HG02759 (cell line): ENCODE data around the gene MAST3.

Experiments used
- ATAC-seq: cut with Tn5 transposase; IDR thresholded peaks from one replicate; pipeline ENCODE4 v1.9.1; 2021; ENCODE audit warnings: mild to moderate bottlenecking, moderate library complexity; ENCODE audit not compliant: unreplicated experiment

Gene MAST3

GRCh38 chr19:18109733-18110608, 12.4 kb downstream of the MAST3 start:
- peak; percentile 46 for ATAC-seq

- no peak for ATAC-seq
Measured at GRCh38 chr19:18110609-18111232, 13.1 kb downstream of the MAST3 start.

- no peak for ATAC-seq
Measured at GRCh38 chr19:18112989-18113478, 15.5 kb downstream of the MAST3 start.

GRCh38 chr19:18113827-18114226, 16.2 kb downstream of the MAST3 start:
- ATAC-seq, result no peak

- ATAC-seq, result no peak
Measured at GRCh38 chr19:18114483-18114882, 16.9 kb downstream of the MAST3 start.

GRCh38 chr19:18117364-18117691, 19.8 kb downstream of the MAST3 start:
- no peak for ATAC-seq

GRCh38 chr19:18117692-18118378, 20.3 kb downstream of the MAST3 start:
- ATAC-seq, result peak; percentile 92

GRCh38 chr19:18118420-18119012, 20.9 kb downstream of the MAST3 start:
- ATAC-seq, result no peak

- no peak for ATAC-seq
Measured at GRCh38 chr19:18119013-18119716, 21.6 kb downstream of the MAST3 start.

- no peak for ATAC-seq
Measured at GRCh38 chr19:18119717-18120105, 22.1 kb downstream of the MAST3 start.

- no peak for ATAC-seq
Measured at GRCh38 chr19:18120127-18120526, 22.5 kb downstream of the MAST3 start.

- ATAC-seq, result no peak
Measured at GRCh38 chr19:18121166-18121565, 23.6 kb downstream of the MAST3 start.

- ATAC-seq, result no peak
Measured at GRCh38 chr19:18122424-18122823, 24.8 kb downstream of the MAST3 start.

GRCh38 chr19:18122860-18123795, 25.6 kb downstream of the MAST3 start:
- ATAC-seq, result no peak

GRCh38 chr19:18123819-18124218, 26.2 kb downstream of the MAST3 start:
- no peak for ATAC-seq

- ATAC-seq, result no peak
Measured at GRCh38 chr19:18126097-18126496, 28.5 kb downstream of the MAST3 start.

GRCh38 chr19:18128044-18128443, 30.5 kb downstream of the MAST3 start:
- ATAC-seq, result no peak

GRCh38 chr19:18128805-18129204, 31.2 kb downstream of the MAST3 start:
- ATAC-seq, result no peak

GRCh38 chr19:18130523-18131242, 33.1 kb downstream of the MAST3 start:
- no peak for ATAC-seq
